Lower leg skin (tissue), 4 donors: ENCODE results near the gene KRT84. TPM values are rescaled to one million over a fixed set of nuclear protein-coding genes. Genes with fewer than 3 reads are reported as not detected.

Experiments
- DNase-seq, 2 donors: peaks; one replicate each; pipeline ENCODE4 v3.0.0-alpha.2; 2019; ENCODE audit warnings: low spot score in 2 of 2
- H3K4me3 ChIP-seq: fragments of 200-600 bp; sonication (generic); 2 replicates; pipeline ENCODE4 v1.5.1; 2017; ENCODE audit warnings: mild to moderate bottlenecking, low read depth; ENCODE audit not compliant: poor library complexity, severe bottlenecking
- POLR2A ChIP-seq, 2 donors: fragments of 450-650 bp; IDR thresholded peaks; one replicate each; pipeline ENCODE4 v1.6.1; 2016 to 2017; ENCODE audit warnings: antibody characterized with exemption in 2 of 2, mild to moderate bottlenecking in 1 of 2, moderate library complexity in 1 of 2
- WGBS, 2 donors: methylation state at CpG; one replicate each; pipeline ENCODE4 v1.1.5; 2018; 5-methylcytosine and 5-hydroxymethylcytosine counted together
- intact Hi-C: fragments of 100-400 bp; cut with DNase I; formaldehyde crosslinking; loops from one replicate; pipeline ENCODE4 v1.15.0; 2023; ENCODE audit warnings: low total_unique reads
- total RNA-seq, 4 donors: library from RNA; depleted of rRNA; stranded (reverse); fragments of >200 nt; gene quantifications; one replicate each; pipeline ENCODE4 v1.1.0, GENCODE V29; 2016
- TF ChIP-seq, protein P1 (sequence below), 3 donors: fragments of 450-650 bp; IDR thresholded peaks; one replicate each; pipeline ENCODE4 v1.5.1; 2016; ENCODE audit warnings: antibody characterized with exemption in 3 of 3, mild to moderate bottlenecking in 3 of 3, moderate library complexity in 2 of 3

The KRT84 gene
- total RNA-seq, 4 donors from 2014 or later: 0.46 to 0.75 TPM; not detected in 2

DNA sequence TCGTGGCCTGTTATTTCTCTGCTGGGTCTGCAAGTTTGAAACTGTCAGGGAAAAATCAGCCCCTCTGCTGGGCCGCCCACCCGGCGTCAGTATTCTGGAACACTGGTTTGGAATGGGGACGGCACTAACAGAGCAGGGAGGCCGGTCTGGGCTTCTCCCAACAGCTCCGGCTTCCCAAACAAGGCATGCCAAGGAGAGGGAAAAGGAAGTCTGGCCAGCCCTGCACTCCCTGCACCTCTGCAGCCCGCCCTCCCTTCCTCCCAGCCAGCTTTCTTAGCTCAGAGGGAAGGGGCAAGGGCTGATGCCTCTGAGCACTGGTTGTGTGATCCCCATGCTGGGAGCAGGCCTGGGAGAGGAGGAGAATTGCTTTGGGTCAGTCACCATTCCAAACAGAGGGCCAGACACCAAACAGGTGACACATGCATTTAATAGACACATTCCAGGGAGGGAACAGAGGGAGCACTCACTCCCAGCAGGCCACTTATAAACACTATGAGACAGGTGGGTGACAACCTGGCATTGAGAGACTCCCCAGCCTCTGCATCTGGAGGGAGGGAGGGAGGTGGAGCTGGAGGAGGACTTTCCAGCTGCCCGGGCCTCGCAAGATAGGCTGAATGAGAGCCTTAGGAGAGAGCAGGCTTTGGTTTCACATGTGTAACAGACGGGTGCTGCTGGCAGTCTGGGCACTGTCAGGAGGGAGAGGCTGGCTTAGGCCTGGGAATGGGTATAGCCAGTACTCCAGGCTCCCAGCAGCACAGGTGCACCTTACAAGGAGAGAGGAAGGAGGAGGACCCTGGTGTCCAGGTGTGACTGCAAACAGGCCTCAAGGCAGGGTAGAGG, 38.4 kb upstream of the KRT84 start:
- intact Hi-C loops: no loop called here
- TF ChIP-seq POLR2A (IDR thresholded peaks at IDR 0.05): no peak
- TF ChIP-seq, protein P1, sequence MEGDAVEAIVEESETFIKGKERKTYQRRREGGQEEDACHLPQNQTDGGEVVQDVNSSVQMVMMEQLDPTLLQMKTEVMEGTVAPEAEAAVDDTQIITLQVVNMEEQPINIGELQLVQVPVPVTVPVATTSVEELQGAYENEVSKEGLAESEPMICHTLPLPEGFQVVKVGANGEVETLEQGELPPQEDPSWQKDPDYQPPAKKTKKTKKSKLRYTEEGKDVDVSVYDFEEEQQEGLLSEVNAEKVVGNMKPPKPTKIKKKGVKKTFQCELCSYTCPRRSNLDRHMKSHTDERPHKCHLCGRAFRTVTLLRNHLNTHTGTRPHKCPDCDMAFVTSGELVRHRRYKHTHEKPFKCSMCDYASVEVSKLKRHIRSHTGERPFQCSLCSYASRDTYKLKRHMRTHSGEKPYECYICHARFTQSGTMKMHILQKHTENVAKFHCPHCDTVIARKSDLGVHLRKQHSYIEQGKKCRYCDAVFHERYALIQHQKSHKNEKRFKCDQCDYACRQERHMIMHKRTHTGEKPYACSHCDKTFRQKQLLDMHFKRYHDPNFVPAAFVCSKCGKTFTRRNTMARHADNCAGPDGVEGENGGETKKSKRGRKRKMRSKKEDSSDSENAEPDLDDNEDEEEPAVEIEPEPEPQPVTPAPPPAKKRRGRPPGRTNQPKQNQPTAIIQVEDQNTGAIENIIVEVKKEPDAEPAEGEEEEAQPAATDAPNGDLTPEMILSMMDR (IDR thresholded peaks at IDR 0.05): no peak
- DNase-seq: no peak
- WGBS, 2 donors: 57% methylated on average over 11 of the region's 11 CpGs
- H3K4me3 ChIP-seq: no peak overlapping the region

DNA sequence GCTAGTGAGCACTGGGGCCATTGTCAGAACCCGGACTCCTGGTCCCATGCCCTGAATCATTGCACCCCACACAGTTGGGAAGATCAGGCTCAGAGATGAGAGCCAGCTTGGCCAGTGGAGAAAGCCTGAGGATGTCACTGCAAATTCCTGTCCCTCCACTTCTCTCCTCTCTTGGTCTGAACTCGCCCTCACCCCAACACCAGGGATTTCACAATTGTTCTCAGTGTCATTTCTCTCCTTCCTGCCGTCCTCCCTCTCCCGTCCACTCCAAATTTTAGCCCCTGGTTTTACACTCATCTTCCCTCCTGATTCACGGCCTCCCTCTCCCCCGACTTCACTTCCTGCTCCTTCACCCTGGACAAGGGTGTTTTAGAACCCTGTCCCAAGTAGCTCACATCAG, 37.6 kb upstream of the KRT84 start:
- 78 to 80% methylated on average over 6 of the region's 6 CpGs for WGBS, 2 donors
- no peak for DNase-seq
- no peak overlapping the region for H3K4me3 ChIP-seq
- TF ChIP-seq, protein P1 (IDR thresholded peaks at IDR 0.05): no peak
- no peak for TF ChIP-seq POLR2A (IDR thresholded peaks at IDR 0.05)
- intact Hi-C loops: no loop called here

DNA sequence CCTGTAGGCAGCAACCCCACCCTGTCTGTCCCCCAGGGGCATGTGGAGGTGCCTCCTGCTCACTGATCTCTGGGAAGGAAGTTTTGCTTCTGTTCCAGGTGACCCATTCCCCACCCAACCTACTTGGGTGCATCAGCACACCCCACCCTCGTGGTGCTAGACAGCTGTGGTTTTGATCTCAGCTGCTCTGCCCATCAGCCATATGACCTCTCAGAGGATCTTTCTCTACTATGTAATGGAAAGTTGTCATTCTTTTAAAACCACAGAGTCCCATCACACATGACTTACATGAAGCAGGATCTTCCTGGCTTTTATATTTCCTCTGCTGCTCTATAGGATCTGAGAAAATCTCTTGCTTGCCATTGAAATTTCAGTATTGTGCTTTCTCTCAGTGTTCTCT, 34.2 kb upstream of the KRT84 start:
- H3K4me3 ChIP-seq: no peak overlapping the region
- 33 to 57% methylated on average over 1 of the region's 1 CpG for WGBS, 2 donors
- DNase-seq: no peak
- intact Hi-C loops: no loop called here
- TF ChIP-seq, protein P1 (IDR thresholded peaks at IDR 0.05): no peak
- no peak for TF ChIP-seq POLR2A (IDR thresholded peaks at IDR 0.05)

DNA sequence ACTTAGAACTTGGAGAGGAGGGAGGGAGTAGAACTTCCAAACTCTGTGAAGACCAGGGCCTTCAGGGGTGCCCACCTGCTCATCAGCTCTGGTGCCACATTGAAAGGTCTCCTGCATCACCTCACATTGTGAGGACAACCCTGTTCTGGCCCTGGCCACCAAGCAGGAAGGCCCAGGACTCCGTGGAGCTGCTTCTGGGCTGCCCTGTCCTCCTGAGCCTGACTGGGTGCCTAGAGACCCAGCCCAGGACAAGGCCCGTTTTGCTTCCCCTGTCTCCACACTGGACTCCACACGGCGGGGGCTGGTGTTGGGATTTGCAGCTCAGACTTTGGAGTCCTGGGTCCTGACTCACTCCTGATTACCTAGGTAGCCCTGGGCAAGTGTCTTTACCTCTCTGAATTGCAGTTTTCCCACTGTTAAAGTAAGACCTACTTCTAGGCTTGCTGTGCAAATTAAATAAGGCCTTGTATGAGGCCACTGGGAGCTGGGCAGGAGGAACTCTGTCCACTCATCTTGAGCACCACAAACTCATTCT, 33.2 kb upstream of the KRT84 start:
- TF ChIP-seq, protein P1 (IDR thresholded peaks at IDR 0.05): no peak
- no peak for TF ChIP-seq POLR2A (IDR thresholded peaks at IDR 0.05)
- 96 to 97% methylated on average over 4 of the region's 4 CpGs for WGBS, 2 donors
- DNase-seq: no peak
- no peak overlapping the region for H3K4me3 ChIP-seq
- intact Hi-C loops: no loop called here

DNA sequence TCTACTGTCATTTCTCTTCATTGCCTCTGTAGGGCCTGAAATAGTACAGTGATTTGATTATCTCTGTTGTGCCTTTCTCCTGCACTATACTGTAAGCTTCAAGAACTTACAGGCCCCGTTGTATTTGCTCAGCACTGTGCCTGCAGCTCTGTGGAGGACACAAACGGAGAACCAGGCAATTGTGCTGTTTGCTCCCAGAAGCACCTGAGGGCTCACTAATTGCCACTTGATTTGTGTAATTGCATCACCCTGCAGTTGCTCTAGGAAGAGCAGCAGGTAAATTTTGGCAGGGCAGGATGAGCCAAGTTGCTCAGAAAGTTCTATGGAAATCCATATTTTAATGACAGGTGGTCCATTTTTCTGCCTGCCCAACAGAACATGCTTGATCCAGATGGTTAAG, 32.3 kb upstream of the KRT84 start:
- DNase-seq: no peak
- WGBS, 2 donors: 62 to 63% methylated on average over 2 of the region's 2 CpGs
- intact Hi-C loops: no loop called here
- TF ChIP-seq, protein P1 (IDR thresholded peaks at IDR 0.05): no peak
- TF ChIP-seq POLR2A (IDR thresholded peaks at IDR 0.05): no peak
- no peak overlapping the region for H3K4me3 ChIP-seq
